ENCODE results near the gene RAP1A.
A peak's percentile ranks its signal among the peaks of the same experiment; 100 is the strongest.

RAP1A gene

DNA sequence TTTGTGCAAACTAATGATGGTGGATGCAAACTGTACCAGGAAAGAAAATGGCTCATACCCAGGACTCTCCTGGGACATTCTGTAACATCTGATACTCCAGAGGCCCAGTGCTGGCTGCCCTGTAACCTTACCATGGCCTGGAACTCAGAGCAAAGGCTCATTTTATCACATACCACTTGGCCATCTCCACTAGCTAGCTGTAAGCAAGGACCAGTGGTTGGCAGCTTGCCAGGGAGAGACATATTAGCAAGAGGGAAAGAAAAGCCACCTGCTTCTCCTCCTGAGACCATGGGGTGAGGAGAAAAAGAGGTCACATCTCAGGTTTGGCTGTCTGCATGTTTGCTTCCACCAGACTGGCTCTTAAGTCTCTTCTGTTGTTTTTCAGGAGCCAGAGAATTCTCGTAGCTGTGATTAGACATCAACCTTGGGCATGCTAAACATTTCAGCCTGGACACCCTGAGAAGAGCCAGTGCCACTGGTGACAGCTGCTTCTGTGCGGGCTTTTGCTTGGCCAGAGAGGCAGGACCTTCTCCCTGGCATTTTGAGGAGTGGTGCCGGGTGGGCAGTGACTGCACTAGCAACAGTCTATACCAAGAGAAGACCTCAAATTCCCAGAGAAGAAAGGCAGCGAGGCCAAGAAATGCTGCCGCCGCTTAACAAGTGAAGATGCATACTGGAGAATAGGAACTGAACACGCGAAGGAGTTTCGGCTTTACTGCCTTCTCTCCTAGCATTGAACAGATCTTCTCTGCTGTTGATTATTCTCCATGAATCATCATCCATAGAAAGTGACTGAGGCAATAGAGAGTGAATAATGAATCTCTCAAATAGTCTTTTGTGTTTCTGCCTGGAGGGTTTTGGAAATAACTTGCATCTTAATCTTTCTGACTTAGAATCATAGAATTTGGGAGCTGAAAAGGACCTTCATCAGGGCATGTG, 126.4 kb downstream of the RAP1A start:
- no peak for DNase-seq (ENCODE audit: low spot score)
- TF ChIP-seq, protein P1, sequence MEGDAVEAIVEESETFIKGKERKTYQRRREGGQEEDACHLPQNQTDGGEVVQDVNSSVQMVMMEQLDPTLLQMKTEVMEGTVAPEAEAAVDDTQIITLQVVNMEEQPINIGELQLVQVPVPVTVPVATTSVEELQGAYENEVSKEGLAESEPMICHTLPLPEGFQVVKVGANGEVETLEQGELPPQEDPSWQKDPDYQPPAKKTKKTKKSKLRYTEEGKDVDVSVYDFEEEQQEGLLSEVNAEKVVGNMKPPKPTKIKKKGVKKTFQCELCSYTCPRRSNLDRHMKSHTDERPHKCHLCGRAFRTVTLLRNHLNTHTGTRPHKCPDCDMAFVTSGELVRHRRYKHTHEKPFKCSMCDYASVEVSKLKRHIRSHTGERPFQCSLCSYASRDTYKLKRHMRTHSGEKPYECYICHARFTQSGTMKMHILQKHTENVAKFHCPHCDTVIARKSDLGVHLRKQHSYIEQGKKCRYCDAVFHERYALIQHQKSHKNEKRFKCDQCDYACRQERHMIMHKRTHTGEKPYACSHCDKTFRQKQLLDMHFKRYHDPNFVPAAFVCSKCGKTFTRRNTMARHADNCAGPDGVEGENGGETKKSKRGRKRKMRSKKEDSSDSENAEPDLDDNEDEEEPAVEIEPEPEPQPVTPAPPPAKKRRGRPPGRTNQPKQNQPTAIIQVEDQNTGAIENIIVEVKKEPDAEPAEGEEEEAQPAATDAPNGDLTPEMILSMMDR (IDR thresholded peaks at IDR 0.05; ENCODE audit: extremely low read depth, missing control alignments), result no peak

DNA sequence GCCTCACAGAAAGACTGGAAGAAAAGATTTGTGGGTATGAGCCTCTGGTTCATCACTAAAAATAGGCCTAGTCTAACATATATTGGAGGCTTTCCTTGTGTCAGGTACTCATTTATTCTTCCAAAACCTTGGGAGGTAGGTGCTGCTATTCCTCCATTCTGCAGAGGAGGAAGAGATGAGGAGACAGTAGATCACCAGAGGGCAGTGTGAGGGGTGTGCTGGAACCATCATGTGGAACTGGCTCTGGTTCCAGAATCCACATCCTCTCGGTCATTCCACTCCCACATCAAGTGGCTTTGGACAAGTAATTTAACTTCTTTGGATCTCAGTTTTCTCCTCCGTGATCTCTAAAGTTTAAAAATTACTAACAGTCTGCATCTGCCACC, 127.0 kb downstream of the RAP1A start:
- TF ChIP-seq, protein P1 (IDR thresholded peaks at IDR 0.05; ENCODE audit: extremely low read depth, missing control alignments), result no peak
- DNase-seq (ENCODE audit: low spot score), result no peak

DNA sequence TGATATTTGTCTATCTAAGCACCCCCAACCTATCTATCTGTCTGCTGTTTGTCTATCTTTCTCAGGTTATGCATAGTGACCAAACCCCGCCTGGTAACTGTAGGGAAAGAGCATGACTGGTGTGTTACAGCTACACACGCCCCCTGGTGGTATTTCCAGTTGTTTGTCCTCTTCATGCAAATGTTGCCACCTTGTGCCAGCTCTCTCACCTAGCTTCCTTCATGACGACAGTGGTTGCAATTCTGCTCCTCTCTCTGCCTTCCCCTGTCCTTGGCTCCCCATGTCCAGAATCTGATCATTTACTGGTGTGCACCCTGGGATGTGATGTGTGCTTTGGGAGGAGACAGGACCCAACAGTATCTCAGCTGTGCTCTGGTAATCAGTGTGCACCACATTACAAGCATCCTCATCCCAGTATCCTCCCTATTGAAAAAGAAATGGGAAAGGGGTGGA, 127.7 kb downstream of the RAP1A start:
- TF ChIP-seq, protein P1 (IDR thresholded peaks at IDR 0.05; ENCODE audit: extremely low read depth, missing control alignments), result peak; percentile 63
- DNase-seq (ENCODE audit: low spot score), result peak; percentile 77

DNA sequence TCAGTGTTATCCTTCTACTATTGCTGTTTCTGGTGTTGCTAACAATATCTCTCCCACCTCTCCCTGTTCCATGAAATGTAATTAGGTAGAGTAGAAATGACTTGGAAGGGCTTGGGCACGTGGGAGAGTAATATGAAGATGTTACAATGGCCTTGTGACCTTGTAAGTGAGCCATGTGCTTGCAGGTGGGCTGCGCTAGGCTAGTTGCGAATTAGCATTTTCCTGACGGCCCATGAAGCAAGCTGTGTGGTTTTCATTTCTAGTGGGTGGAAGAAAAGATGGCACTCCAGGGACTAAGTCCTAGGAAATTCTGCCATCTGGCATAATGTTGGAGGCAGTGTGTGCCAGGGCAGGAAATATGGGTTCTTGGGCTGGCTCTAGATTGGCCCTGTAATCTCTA, 128.4 kb downstream of the RAP1A start:
- TF ChIP-seq, protein P1 (IDR thresholded peaks at IDR 0.05; ENCODE audit: extremely low read depth, missing control alignments), result no peak
- no peak for DNase-seq (ENCODE audit: low spot score)

DNA sequence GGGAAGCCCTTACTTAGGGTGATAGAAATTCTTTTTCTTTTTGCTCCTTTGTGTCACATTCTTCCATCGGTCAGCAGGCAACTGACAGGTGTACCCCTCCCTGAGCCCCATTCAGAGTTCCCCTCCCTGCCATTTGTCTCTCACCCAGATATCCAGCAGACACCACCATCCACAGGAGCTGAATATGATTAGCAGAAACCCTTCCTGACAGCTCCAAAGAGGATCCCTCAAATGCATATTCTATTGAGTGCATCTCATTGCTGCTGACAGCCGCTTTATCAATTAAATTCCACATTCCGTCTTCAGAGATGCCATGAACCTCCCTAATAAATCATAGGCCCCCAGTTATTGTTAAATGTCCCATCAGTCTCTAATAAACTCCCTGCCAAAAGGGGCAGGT, 130.0 kb downstream of the RAP1A start:
- no peak for DNase-seq (ENCODE audit: low spot score)
- TF ChIP-seq, protein P1 (IDR thresholded peaks at IDR 0.05; ENCODE audit: extremely low read depth, missing control alignments), result no peak

DNA sequence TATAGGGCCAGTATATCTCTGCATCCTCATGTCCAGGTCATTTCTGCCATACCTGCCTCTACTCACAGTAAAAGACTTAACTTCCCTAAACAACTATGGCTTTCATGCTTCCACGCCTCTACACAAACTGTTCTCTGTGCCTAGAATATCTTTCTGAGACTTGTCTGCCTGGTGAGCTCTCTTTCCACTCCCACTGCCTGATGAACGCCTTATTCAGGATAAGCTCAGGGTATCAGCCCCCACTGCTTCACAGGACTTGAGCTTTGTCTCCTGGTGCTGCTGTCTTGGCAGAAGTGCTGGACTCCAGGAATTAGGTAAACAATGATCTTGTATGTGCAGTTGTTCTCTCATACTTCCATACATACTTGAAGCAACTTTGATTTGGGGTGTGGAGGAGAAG, 131.3 kb downstream of the RAP1A start:
- TF ChIP-seq, protein P1 (IDR thresholded peaks at IDR 0.05; ENCODE audit: extremely low read depth, missing control alignments), result no peak
- no peak for DNase-seq (ENCODE audit: low spot score)

DNA sequence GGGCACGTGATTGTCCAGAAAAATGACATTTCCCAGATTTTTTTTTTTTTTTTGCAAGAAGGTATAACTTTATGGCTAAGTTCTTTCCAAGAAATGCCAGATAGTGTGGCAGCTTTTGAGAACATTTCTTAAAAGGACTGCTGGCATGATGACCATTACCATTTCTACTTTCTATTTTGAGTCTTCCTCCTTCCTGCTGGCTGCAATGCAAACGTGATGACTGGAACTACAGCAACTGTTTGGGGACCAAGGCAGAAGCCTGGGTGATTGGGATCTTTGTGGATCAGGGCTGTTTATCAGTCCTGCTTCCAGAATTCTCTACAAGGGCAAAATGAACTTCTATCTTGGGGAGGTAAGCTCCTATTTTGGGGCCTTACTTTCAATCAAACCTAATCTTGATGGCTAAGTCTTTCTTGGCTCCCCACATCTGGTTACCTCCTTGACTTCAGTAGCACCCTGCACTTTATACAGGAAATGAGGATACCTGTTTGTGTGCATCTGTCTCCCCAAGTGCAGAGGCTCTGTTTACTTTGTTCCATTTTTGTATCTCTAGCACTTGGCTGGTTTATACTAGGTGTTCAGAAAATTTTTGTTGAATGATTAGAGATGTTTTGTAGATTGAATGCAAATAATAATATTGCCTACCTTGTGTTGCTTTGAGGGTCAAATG, 132.5 kb downstream of the RAP1A start:
- no peak for DNase-seq (ENCODE audit: low spot score)
- TF ChIP-seq, protein P1 (IDR thresholded peaks at IDR 0.05; ENCODE audit: extremely low read depth, missing control alignments), result no peak
